Measurements from ENCODE around the gene ATXN1. TPM values are rescaled to one million over a fixed set of nuclear protein-coding genes. Genes with fewer than 3 reads are reported as not detected.

Gene ATXN1
- polyA plus RNA-seq, 2 of the 4 experiments (the other 2 are of a cell fraction): 2.9 to 8.3 TPM

- DNase-seq (ENCODE audit: low read depth in 1 of 2, low spot score in 1 of 2) (no peak), FAIRE-seq (no peak), ATAC-seq (no peak)
- H3K27ac ChIP-seq: no peak overlapping the region
- peaks cover 9% of the 10 kb centered on the region for H3K4me1 ChIP-seq
- TF ChIP-seq ESRRA (IDR thresholded peaks at IDR 0.05; ENCODE audit: borderline replicate concordance, low read length) (no peak), RCOR1 (IDR thresholded peaks at IDR 0.05; ENCODE audit: low read depth, low read length) (no peak), HEYL (CRISPR knock-in tag; IDR thresholded peaks at IDR 0.05) (no peak), CHD4 (IDR thresholded peaks at IDR 0.05; ENCODE audit: borderline replicate concordance) (no peak), NPAS2 (CRISPR knock-in tag; IDR thresholded peaks at IDR 0.05; ENCODE audit: borderline replicate concordance) (no peak), HMGXB4 (CRISPR knock-in tag; IDR thresholded peaks at IDR 0.05; ENCODE audit: borderline replicate concordance) (no peak), CHD2 (IDR thresholded peaks at IDR 0.05; ENCODE audit: low read length, partially characterized antibody) (no peak)
- 91% methylated on average over 12 of the region's 12 CpGs for WGBS (ENCODE audit: missing lambda C conversion rate)
- no peak overlapping the region for H3K4me2 ChIP-seq
- no peak overlapping the region for H3K4me3 ChIP-seq
- CTCF ChIA-PET: interaction anchor here (0.9 kb wide), 1 partner anchor 19 kb away, joined by 4 read pairs; no protein-coding TSS in a partner anchor
- POLR2A ChIA-PET: no interaction called here
- no peaks in the 10 kb centered on the region for H3K9me3 ChIP-seq
Observed at GRCh38 chr6:16583144-16583762, 178.0 kb downstream of the ATXN1 start.

- POLR2A ChIA-PET: no interaction called here
- WGBS (ENCODE audit: missing lambda C conversion rate): 94% methylated on average over 3 of the region's 3 CpGs
- H3K4me1 ChIP-seq: peaks cover 9% of the 10 kb centered on the region
- DNase-seq (ENCODE audit: low read depth in 1 of 2, low spot score in 1 of 2): no peak
- CTCF ChIA-PET: no interaction called here
- TF ChIP-seq BCL3 (IDR thresholded peaks at IDR 0.05): no peak
- no peak for TF ChIP-seq CBX2 (IDR thresholded peaks at IDR 0.05; ENCODE audit: borderline replicate concordance, low read depth)
- TF ChIP-seq GATA3 (IDR thresholded peaks at IDR 0.05; ENCODE audit: borderline replicate concordance): no peak
- TF ChIP-seq SREBF2 (IDR thresholded peaks at IDR 0.05): no peak
- TF ChIP-seq HOXB5 (CRISPR knock-in tag; IDR thresholded peaks at IDR 0.05): no peak
- no peak for TF ChIP-seq MAZ (IDR thresholded peaks at IDR 0.05; ENCODE audit: borderline replicate concordance, low read depth, low read length)
- TF ChIP-seq ESRRA (IDR thresholded peaks at IDR 0.05; ENCODE audit: borderline replicate concordance, low read length): no peak
- no peak for TF ChIP-seq HOXB13 (CRISPR knock-in tag; IDR thresholded peaks at IDR 0.05; ENCODE audit: low read depth)
- TF ChIP-seq MYC (IDR thresholded peaks at IDR 0.05; ENCODE audit: borderline replicate concordance, low read length): no peak
- no peak for TF ChIP-seq MAX (IDR thresholded peaks at IDR 0.05)
- TF ChIP-seq BHLHE40 (IDR thresholded peaks at IDR 0.05; ENCODE audit: low read depth, low read length): no peak
- TF ChIP-seq ZNF302 (CRISPR knock-in tag; IDR thresholded peaks at IDR 0.05): no peak
- H3K4me3 ChIP-seq: no peak overlapping the region
- FAIRE-seq: no peak
- H3K27ac ChIP-seq: no peak overlapping the region
- no peaks in the 10 kb centered on the region for H3K9me3 ChIP-seq
- ATAC-seq: no peak
- no peak overlapping the region for H3K4me2 ChIP-seq
Observed at GRCh38 chr6:16582446-16583143, 178.7 kb downstream of the ATXN1 start.

GRCh38 chr6:16578695-16579285, 182.5 kb downstream of the ATXN1 start:
- no peak for TF ChIP-seq E2F6 (IDR thresholded peaks at IDR 0.05; ENCODE audit: borderline replicate concordance, low read depth)
- TF ChIP-seq ELK1 (IDR thresholded peaks at IDR 0.05; ENCODE audit: low read depth, low read length): no peak
- no peak for TF ChIP-seq HOXA7 (CRISPR knock-in tag; IDR thresholded peaks at IDR 0.05)
- TF ChIP-seq JUNB (IDR thresholded peaks at IDR 0.05): no peak
- TF ChIP-seq TP53 (CRISPR knock-in tag; IDR thresholded peaks at IDR 0.05): no peak
- no peak for TF ChIP-seq HES2 (IDR thresholded peaks at IDR 0.05)
- TF ChIP-seq RFX5 (IDR thresholded peaks at IDR 0.05): no peak
- no peak for TF ChIP-seq RARB (CRISPR knock-in tag; IDR thresholded peaks at IDR 0.05)

More at GRCh38 chr6:16578695-16579285, 182.5 kb downstream of the ATXN1 start:
- WGBS (ENCODE audit: missing lambda C conversion rate): 91% methylated on average over 3 of the region's 3 CpGs
- Histone ChIP-seq H3K4me2 (no peak overlapping the region), H3K4me1 (peaks cover 21% of the 10 kb centered on the region), H3K4me3 (no peak overlapping the region), H3K9me3 (no peaks in the 10 kb centered on the region), H3K27ac (no peak overlapping the region)
- no peak for FAIRE-seq
- no peak for ATAC-seq
- CTCF ChIA-PET: interaction anchor here (1.0 kb wide), 1 partner anchor 12 kb away, joined by 3 read pairs; no protein-coding TSS in a partner anchor
- POLR2A ChIA-PET: no interaction called here
- DNase-seq (ENCODE audit: low read depth in 1 of 2, low spot score in 1 of 2): no peak
